Measurements from ENCODE around the gene UBE2H. TPM values are rescaled to one million over a fixed set of nuclear protein-coding genes. Genes with fewer than 3 reads are reported as not detected.

The UBE2H gene
- total RNA-seq, 1 experiment from 2014 or later: 28.8 TPM

GRCh38 chr7:129993275-129993674 lies 40.5 kb upstream of the UBE2H start:
- CTCF ChIA-PET: no interaction called here
- DNase-seq (ENCODE audit: low spot score): no peak
- Histone ChIP-seq H3K4me3 (ENCODE audit: low read depth, low read length, poor library complexity, severe bottlenecking) (no peak overlapping the region), H3K9me3 (ENCODE audit: low read depth, low read length, poor library complexity, severe bottlenecking) (no peaks in the 10 kb centered on the region), H3K4me1 (ENCODE audit: insufficient read depth, low read length, poor library complexity, severe bottlenecking) (no peaks in the 10 kb centered on the region), H3K36me3 (ENCODE audit: insufficient read depth, low read length, poor library complexity, severe bottlenecking) (no peaks in the 10 kb centered on the region), H3K27ac (ENCODE audit: low read depth, low read length, poor library complexity, severe bottlenecking) (no peak overlapping the region), H3K27me3 (replicated peaks; ENCODE audit: insufficient read depth, low read depth, low read length, poor library complexity) (no peaks in the 10 kb centered on the region)
- no TSS peak for BruUV-seq (replicated peaks)
- TF ChIP-seq EZH2 (IDR thresholded peaks at IDR 0.05; ENCODE audit: borderline replicate concordance, low read depth, low read length, poor library complexity, severe bottlenecking) (no peak), CTCF (conservative IDR thresholded peaks at IDR 0.05; ENCODE audit: low read depth, low read length) (no peak)
- intact Hi-C loops (cut with micrococcal nuclease; ENCODE audit: unreplicated experiment): no loop called here
- POLR2A ChIA-PET (ENCODE audit: low non-redundant PET): no interaction called here

DNA sequence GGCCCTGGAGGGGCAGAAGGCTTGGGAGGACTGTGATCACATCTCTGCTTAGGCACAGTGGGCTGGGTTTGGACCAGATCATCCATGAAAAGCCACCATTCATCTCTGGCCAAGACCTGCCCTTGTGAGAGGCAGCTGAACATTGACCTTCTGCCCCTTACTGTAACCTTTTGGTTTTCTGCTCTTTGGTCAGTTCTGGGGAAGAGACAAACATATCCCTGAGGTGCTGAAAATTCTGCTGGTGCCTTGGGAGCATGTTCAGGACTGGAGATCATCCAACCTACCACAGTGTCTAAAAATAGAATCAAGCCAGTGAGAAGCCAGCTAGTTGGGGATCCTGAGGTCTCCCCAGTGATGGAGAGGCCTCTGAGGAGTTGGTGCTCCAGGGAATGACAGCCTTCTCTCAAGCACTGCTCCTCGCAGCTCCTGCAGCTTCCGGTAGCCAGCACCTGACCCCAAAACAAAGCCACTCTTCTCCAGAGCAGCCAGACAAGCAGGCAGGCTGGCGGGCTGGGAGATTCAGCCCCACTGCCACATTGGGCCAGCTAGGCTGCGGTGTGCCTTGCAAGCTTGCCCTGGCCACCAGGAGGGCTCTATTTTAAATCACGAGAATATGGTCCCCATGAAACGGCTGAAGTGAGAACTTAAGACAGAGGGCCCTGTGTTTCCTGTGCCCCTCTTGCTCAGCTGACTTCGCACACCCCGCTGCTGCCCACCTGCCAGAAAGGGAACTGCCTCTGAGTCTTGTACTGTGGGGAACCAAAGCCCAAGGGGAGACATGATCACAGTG lies 37.8 kb upstream of the UBE2H start:
- intact Hi-C loops (cut with micrococcal nuclease; ENCODE audit: unreplicated experiment): no loop called here
- TF ChIP-seq EZH2 (IDR thresholded peaks at IDR 0.05; ENCODE audit: borderline replicate concordance, low read depth, low read length, poor library complexity, severe bottlenecking): no peak
- TF ChIP-seq CTCF (conservative IDR thresholded peaks at IDR 0.05; ENCODE audit: low read depth, low read length): no peak
- Histone ChIP-seq H3K4me3 (ENCODE audit: low read depth, low read length, poor library complexity, severe bottlenecking) (no peak overlapping the region), H3K4me1 (ENCODE audit: insufficient read depth, low read length, poor library complexity, severe bottlenecking) (no peaks in the 10 kb centered on the region), H3K9me3 (ENCODE audit: low read depth, low read length, poor library complexity, severe bottlenecking) (no peaks in the 10 kb centered on the region), H3K36me3 (ENCODE audit: insufficient read depth, low read length, poor library complexity, severe bottlenecking) (no peaks in the 10 kb centered on the region), H3K27me3 (replicated peaks; ENCODE audit: insufficient read depth, low read depth, low read length, poor library complexity) (no peaks in the 10 kb centered on the region), H3K27ac (ENCODE audit: low read depth, low read length, poor library complexity, severe bottlenecking) (no peak overlapping the region)
- CTCF ChIA-PET: no interaction called here
- POLR2A ChIA-PET (ENCODE audit: low non-redundant PET): no interaction called here
- no TSS peak for BruUV-seq (replicated peaks)
- DNase-seq (ENCODE audit: low spot score): no peak

DNA sequence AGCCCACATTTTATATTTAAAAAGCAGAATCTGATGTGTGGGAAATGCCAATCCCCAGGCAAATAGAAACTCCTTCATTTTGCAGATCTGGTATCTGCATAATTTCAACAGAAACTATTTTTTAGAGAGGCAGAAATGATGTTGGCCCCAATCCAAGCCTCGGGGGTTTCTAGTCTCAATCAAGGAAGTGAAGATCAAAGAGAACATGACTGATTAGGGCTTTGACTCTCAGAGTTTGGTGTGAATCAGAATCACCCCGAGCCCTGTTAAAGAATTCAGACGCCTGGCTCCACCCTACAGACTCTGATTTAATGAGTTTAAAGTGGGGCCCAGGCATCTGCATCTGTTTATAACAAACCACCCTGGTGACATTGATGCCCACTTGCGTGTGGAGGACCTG lies 36.7 kb upstream of the UBE2H start:
- CTCF ChIA-PET: no interaction called here
- TF ChIP-seq EZH2 (IDR thresholded peaks at IDR 0.05; ENCODE audit: borderline replicate concordance, low read depth, low read length, poor library complexity, severe bottlenecking) (no peak), CTCF (conservative IDR thresholded peaks at IDR 0.05; ENCODE audit: low read depth, low read length) (no peak)
- Histone ChIP-seq H3K4me3 (ENCODE audit: low read depth, low read length, poor library complexity, severe bottlenecking) (no peak overlapping the region), H3K4me1 (ENCODE audit: insufficient read depth, low read length, poor library complexity, severe bottlenecking) (no peaks in the 10 kb centered on the region), H3K36me3 (ENCODE audit: insufficient read depth, low read length, poor library complexity, severe bottlenecking) (no peaks in the 10 kb centered on the region), H3K9me3 (ENCODE audit: low read depth, low read length, poor library complexity, severe bottlenecking) (no peaks in the 10 kb centered on the region), H3K27me3 (replicated peaks; ENCODE audit: insufficient read depth, low read depth, low read length, poor library complexity) (no peaks in the 10 kb centered on the region), H3K27ac (ENCODE audit: low read depth, low read length, poor library complexity, severe bottlenecking) (no peak overlapping the region)
- POLR2A ChIA-PET (ENCODE audit: low non-redundant PET): no interaction called here
- peak; percentile 13 for DNase-seq (ENCODE audit: low spot score)
- BruUV-seq (replicated peaks): no TSS peak
- intact Hi-C loops (cut with micrococcal nuclease; ENCODE audit: unreplicated experiment): no loop called here

Data from A673 (cell line).